Central memory CD8-positive, alpha-beta T cell (primary cell): ENCODE measurements around the gene PDIA6.

ENCODE experiments used
- ATAC-seq: fragments of 150-1000 bp; cut with Tn5 transposase; replicated peaks from 2 replicates; pipeline ENCODE4 v1.10.0; 2022; ENCODE audit warnings: mild to moderate bottlenecking, moderate FRiP score, moderate number of reproducible peaks; ENCODE audit not compliant: poor library complexity, severe bottlenecking; ENCODE audit errors: extremely low read depth
- DNase-seq, 2 donors: peaks; one replicate each; pipeline ENCODE4 v3.0.0; 2021; ENCODE audit warnings: low spot score in 2 of 2
- H3K27ac Mint-ChIP-seq: one replicate; pipeline ENCODE4 v1.8.0; 2022; ENCODE audit warnings: low read depth, mild to moderate bottlenecking, moderate library complexity, mixed read lengths
- H3K27me3 Mint-ChIP-seq: one replicate; pipeline ENCODE4 v1.8.0; 2022; ENCODE audit warnings: mixed read lengths
- H3K36me3 Mint-ChIP-seq: one replicate; pipeline ENCODE4 v1.8.0; 2022; ENCODE audit warnings: mild to moderate bottlenecking, moderate library complexity, mixed read lengths; ENCODE audit not compliant: insufficient read depth
- H3K4me1 Mint-ChIP-seq: one replicate; pipeline ENCODE4 v1.8.0; 2022; ENCODE audit warnings: mixed read lengths
- H3K4me3 Mint-ChIP-seq: one replicate; pipeline ENCODE4 v1.8.0; 2022; ENCODE audit warnings: mild to moderate bottlenecking, moderate library complexity, mixed read lengths
- H3K9me3 Mint-ChIP-seq: one replicate; pipeline ENCODE4 v1.8.0; 2022; ENCODE audit warnings: mixed read lengths

PDIA6 gene

GRCh38 chr2:10757814-10758286 is 54.7 kb downstream of the PDIA6 start:
- no peak for DNase-seq
- no peaks in the 10 kb centered on the region for H3K9me3 Mint-ChIP-seq
- no peak for ATAC-seq
- H3K27ac Mint-ChIP-seq = no peak overlapping the region
- H3K4me1 Mint-ChIP-seq = no peaks in the 10 kb centered on the region
- peaks cover 13% of the 10 kb centered on the region for H3K27me3 Mint-ChIP-seq
- H3K36me3 Mint-ChIP-seq = no peaks in the 10 kb centered on the region
- H3K4me3 Mint-ChIP-seq = no peak overlapping the region

- no peaks in the 10 kb centered on the region for H3K36me3 Mint-ChIP-seq
- no peak overlapping the region for H3K4me3 Mint-ChIP-seq
- no peak for ATAC-seq
- H3K27me3 Mint-ChIP-seq = peaks cover 9% of the 10 kb centered on the region
- no peak overlapping the region for H3K27ac Mint-ChIP-seq
- no peak for DNase-seq
- no peaks in the 10 kb centered on the region for H3K9me3 Mint-ChIP-seq
- no peaks in the 10 kb centered on the region for H3K4me1 Mint-ChIP-seq
These were observed 57.0 kb downstream of the PDIA6 start for GRCh38 chr2:10755621-10756020.

- no peaks in the 10 kb centered on the region for H3K4me1 Mint-ChIP-seq
- peaks cover 9% of the 10 kb centered on the region for H3K27me3 Mint-ChIP-seq
- no peaks in the 10 kb centered on the region for H3K9me3 Mint-ChIP-seq
- no peaks in the 10 kb centered on the region for H3K36me3 Mint-ChIP-seq
- H3K4me3 Mint-ChIP-seq = no peak overlapping the region
- DNase-seq (no peak), ATAC-seq (no peak)
- H3K27ac Mint-ChIP-seq = no peak overlapping the region
These were observed 58.7 kb downstream of the PDIA6 start for GRCh38 chr2:10753876-10754275.

- no peak overlapping the region for H3K27ac Mint-ChIP-seq
- H3K4me3 Mint-ChIP-seq = no peak overlapping the region
- peaks cover 9% of the 10 kb centered on the region for H3K27me3 Mint-ChIP-seq
- ATAC-seq (no peak), DNase-seq (no peak)
- no peaks in the 10 kb centered on the region for H3K4me1 Mint-ChIP-seq
- no peaks in the 10 kb centered on the region for H3K36me3 Mint-ChIP-seq
- no peaks in the 10 kb centered on the region for H3K9me3 Mint-ChIP-seq
These were observed 59.4 kb downstream of the PDIA6 start for GRCh38 chr2:10753156-10753555.

- Mint-ChIP-seq H3K4me1 (no peaks in the 10 kb centered on the region), H3K36me3 (no peaks in the 10 kb centered on the region), H3K27me3 (peaks cover 9% of the 10 kb centered on the region), H3K4me3 (no peak overlapping the region), H3K27ac (no peak overlapping the region), H3K9me3 (no peaks in the 10 kb centered on the region)
- ATAC-seq (no peak), DNase-seq (no peak)
These were observed 60.3 kb downstream of the PDIA6 start for GRCh38 chr2:10752236-10752635.

- H3K9me3 Mint-ChIP-seq = no peaks in the 10 kb centered on the region
- peaks cover 4% of the 10 kb centered on the region for H3K27me3 Mint-ChIP-seq
- H3K27ac Mint-ChIP-seq = no peak overlapping the region
- no peaks in the 10 kb centered on the region for H3K4me1 Mint-ChIP-seq
- ATAC-seq (no peak), DNase-seq (no peak)
- no peak overlapping the region for H3K4me3 Mint-ChIP-seq
- peaks cover 2% of the 10 kb centered on the region for H3K36me3 Mint-ChIP-seq
These were observed 62.0 kb downstream of the PDIA6 start for GRCh38 chr2:10750610-10751009.

GRCh38 chr2:10742666-10743065 is 69.9 kb downstream of the PDIA6 start:
- Mint-ChIP-seq H3K27ac (no peak overlapping the region), H3K9me3 (no peaks in the 10 kb centered on the region), H3K36me3 (peaks cover 2% of the 10 kb centered on the region), H3K4me3 (no peak overlapping the region), H3K27me3 (no peaks in the 10 kb centered on the region), H3K4me1 (no peaks in the 10 kb centered on the region)
- DNase-seq = no peak
- no peak for ATAC-seq

GRCh38 chr2:10741139-10741538 is 71.4 kb downstream of the PDIA6 start:
- no peaks in the 10 kb centered on the region for H3K9me3 Mint-ChIP-seq
- no peak for ATAC-seq
- no peaks in the 10 kb centered on the region for H3K36me3 Mint-ChIP-seq
- no peaks in the 10 kb centered on the region for H3K27me3 Mint-ChIP-seq
- H3K4me1 Mint-ChIP-seq = no peaks in the 10 kb centered on the region
- no peak for DNase-seq
- H3K4me3 Mint-ChIP-seq = no peak overlapping the region
- no peak overlapping the region for H3K27ac Mint-ChIP-seq

- H3K27ac Mint-ChIP-seq = no peak overlapping the region
- DNase-seq = no peak
- H3K4me3 Mint-ChIP-seq = no peak overlapping the region
- H3K36me3 Mint-ChIP-seq = no peaks in the 10 kb centered on the region
- no peaks in the 10 kb centered on the region for H3K27me3 Mint-ChIP-seq
- no peaks in the 10 kb centered on the region for H3K4me1 Mint-ChIP-seq
- no peak for ATAC-seq
- H3K9me3 Mint-ChIP-seq = no peaks in the 10 kb centered on the region
These were observed 72.4 kb downstream of the PDIA6 start for GRCh38 chr2:10740226-10740625.

- ATAC-seq (no peak), DNase-seq (no peak)
- Mint-ChIP-seq H3K36me3 (no peaks in the 10 kb centered on the region), H3K4me3 (no peak overlapping the region), H3K9me3 (no peaks in the 10 kb centered on the region), H3K27ac (no peak overlapping the region), H3K27me3 (no peaks in the 10 kb centered on the region), H3K4me1 (no peaks in the 10 kb centered on the region)
These were observed 74.4 kb downstream of the PDIA6 start for GRCh38 chr2:10738192-10738591.

- Mint-ChIP-seq H3K9me3 (no peaks in the 10 kb centered on the region), H3K27ac (no peak overlapping the region), H3K36me3 (no peaks in the 10 kb centered on the region), H3K27me3 (no peaks in the 10 kb centered on the region), H3K4me1 (no peaks in the 10 kb centered on the region), H3K4me3 (no peak overlapping the region)
- ATAC-seq (no peak), DNase-seq (no peak)
These were observed 78.6 kb downstream of the PDIA6 start for GRCh38 chr2:10733980-10734379.

GRCh38 chr2:10733566-10733925 is 79.0 kb downstream of the PDIA6 start:
- ATAC-seq (no peak), DNase-seq (no peak)
- no peak overlapping the region for H3K4me3 Mint-ChIP-seq
- H3K27me3 Mint-ChIP-seq = no peaks in the 10 kb centered on the region
- H3K36me3 Mint-ChIP-seq = no peaks in the 10 kb centered on the region
- no peaks in the 10 kb centered on the region for H3K9me3 Mint-ChIP-seq
- no peaks in the 10 kb centered on the region for H3K4me1 Mint-ChIP-seq
- H3K27ac Mint-ChIP-seq = no peak overlapping the region
